Measurements from ENCODE around the gene VPS33B. TPM values are rescaled to one million over a fixed set of nuclear protein-coding genes. Genes with fewer than 3 reads are reported as not detected.

VPS33B gene
- polyA plus RNA-seq, 2 of the 4 experiments (the other 2 are of a cell fraction) = 11.1 to 17.9 TPM

DNA sequence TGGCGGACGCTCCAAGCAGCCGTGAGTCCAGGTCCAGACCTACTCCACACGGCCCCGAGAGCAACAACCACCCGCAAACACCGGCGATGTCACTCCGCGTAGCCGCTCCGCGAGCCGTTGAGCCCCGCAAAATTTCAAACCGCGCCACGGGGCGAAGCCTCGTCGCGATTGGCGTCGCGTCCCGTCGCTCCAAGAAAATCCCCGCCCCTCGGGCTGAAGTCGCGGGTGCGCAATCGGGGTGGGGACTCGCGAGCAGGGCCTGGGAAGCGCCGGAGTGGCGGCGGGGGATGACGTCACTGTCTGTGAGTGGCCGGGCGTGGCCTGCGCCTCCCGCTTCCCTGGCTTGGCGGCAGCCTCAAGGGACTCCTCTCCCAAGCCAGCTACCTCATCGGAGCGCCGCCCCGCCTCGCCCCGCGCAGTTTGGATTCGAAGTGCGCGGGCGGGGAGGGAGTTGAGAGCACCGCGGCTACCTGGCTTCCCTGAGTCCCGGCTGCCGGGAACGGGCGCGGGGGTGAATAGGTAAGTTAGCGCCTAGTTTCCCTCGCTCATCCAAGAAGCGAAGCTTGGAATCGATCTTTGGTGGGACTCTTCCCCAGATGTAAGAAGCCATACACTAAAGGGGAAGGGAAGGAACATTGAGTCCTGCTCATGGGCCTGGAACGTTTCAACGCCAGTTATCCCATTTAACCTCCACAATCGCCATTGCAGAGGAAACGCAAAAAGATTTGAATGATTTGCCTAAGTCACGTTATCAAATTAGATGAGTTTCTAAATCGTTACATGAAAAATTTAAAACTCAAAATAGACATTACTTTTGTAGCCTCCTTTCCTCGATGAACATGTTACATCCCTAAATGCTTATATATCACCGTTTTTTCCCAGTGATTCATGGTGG, 27.7 kb downstream of the VPS33B start, which contains the start of gene PRC1 (continued):
- TF ChIP-seq, protein P1, sequence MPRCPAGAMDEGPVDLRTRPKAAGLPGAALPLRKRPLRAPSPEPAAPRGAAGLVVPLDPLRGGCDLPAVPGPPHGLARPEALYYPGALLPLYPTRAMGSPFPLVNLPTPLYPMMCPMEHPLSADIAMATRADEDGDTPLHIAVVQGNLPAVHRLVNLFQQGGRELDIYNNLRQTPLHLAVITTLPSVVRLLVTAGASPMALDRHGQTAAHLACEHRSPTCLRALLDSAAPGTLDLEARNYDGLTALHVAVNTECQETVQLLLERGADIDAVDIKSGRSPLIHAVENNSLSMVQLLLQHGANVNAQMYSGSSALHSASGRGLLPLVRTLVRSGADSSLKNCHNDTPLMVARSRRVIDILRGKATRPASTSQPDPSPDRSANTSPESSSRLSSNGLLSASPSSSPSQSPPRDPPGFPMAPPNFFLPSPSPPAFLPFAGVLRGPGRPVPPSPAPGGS (IDR thresholded peaks at IDR 0.05) = no peak
- TF ChIP-seq, protein P2, sequence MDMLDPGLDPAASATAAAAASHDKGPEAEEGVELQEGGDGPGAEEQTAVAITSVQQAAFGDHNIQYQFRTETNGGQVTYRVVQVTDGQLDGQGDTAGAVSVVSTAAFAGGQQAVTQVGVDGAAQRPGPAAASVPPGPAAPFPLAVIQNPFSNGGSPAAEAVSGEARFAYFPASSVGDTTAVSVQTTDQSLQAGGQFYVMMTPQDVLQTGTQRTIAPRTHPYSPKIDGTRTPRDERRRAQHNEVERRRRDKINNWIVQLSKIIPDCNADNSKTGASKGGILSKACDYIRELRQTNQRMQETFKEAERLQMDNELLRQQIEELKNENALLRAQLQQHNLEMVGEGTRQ (IDR thresholded peaks at IDR 0.05) = no peak
- TF ChIP-seq MYC (IDR thresholded peaks at IDR 0.05; ENCODE audit: borderline replicate concordance, low read length) (0 out of 2 replicates have a peak, but pooled peaks have one; percentile 66), TFCP2L1 (CRISPR knock-in tag; IDR thresholded peaks at IDR 0.05) (0 out of 2 replicates have a peak, but pooled peaks have one; percentile 17), CHD2 (IDR thresholded peaks at IDR 0.05; ENCODE audit: low read length, partially characterized antibody) (peak; percentile 73), CBX8 (IDR thresholded peaks at IDR 0.05) (no peak), ZSCAN20 (CRISPR knock-in tag; IDR thresholded peaks at IDR 0.05) (no peak), JUNB (IDR thresholded peaks at IDR 0.05) (no peak), HDAC2 (IDR thresholded peaks at IDR 0.05) (no peak), TP53 (CRISPR knock-in tag; IDR thresholded peaks at IDR 0.05) (peak; percentile 76; the same call in 1 of the 2 replicates), FOXS1 (CRISPR knock-in tag; IDR thresholded peaks at IDR 0.05) (no peak), ESRRA (IDR thresholded peaks at IDR 0.05; ENCODE audit: borderline replicate concordance, low read length) (no peak), MAZ (IDR thresholded peaks at IDR 0.05; ENCODE audit: borderline replicate concordance, low read depth, low read length) (no peak), KDM5A (IDR thresholded peaks at IDR 0.05) (peak; percentile 85), ZC3H11A (IDR thresholded peaks at IDR 0.05) (no peak), HEYL (CRISPR knock-in tag; IDR thresholded peaks at IDR 0.05) (no peak), SMC3 (IDR thresholded peaks at IDR 0.05) (no peak), SREBF2 (IDR thresholded peaks at IDR 0.05) (no peak), HOXB5 (CRISPR knock-in tag; IDR thresholded peaks at IDR 0.05) (no peak), EHF (CRISPR knock-in tag; IDR thresholded peaks at IDR 0.05) (no peak), HOXB13 (CRISPR knock-in tag; IDR thresholded peaks at IDR 0.05; ENCODE audit: low read depth) (no peak), NFE2L2 (conservative IDR thresholded peaks at IDR 0.05; ENCODE audit: low read length) (no peak), HOXA7 (CRISPR knock-in tag; IDR thresholded peaks at IDR 0.05) (0 out of 2 replicates have a peak, but pooled peaks have one; percentile 59), CEBPB (IDR thresholded peaks at IDR 0.05) (peak in 1 of 2 experiments; percentile 50; a peak in 1 of 4 replicates), EP300 (IDR thresholded peaks at IDR 0.05) (no peak), FOSB (CRISPR knock-in tag; IDR thresholded peaks at IDR 0.05) (no peak), EHMT2 (IDR thresholded peaks at IDR 0.05; ENCODE audit: low read depth) (no peak), NR3C1 (IDR thresholded peaks at IDR 0.05) (no peak), POLR2A (IDR thresholded peaks at IDR 0.05; ENCODE audit: low read length) (peak; percentile 74), CBX2 (IDR thresholded peaks at IDR 0.05; ENCODE audit: borderline replicate concordance, low read depth) (no peak), GATA3 (IDR thresholded peaks at IDR 0.05; ENCODE audit: borderline replicate concordance) (no peak)
- TF ChIP-seq, protein P3, sequence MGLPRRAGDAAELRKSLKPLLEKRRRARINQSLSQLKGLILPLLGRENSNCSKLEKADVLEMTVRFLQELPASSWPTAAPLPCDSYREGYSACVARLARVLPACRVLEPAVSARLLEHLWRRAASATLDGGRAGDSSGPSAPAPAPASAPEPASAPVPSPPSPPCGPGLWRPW (IDR thresholded peaks at IDR 0.05) = no peak
- TF ChIP-seq, protein P4, sequence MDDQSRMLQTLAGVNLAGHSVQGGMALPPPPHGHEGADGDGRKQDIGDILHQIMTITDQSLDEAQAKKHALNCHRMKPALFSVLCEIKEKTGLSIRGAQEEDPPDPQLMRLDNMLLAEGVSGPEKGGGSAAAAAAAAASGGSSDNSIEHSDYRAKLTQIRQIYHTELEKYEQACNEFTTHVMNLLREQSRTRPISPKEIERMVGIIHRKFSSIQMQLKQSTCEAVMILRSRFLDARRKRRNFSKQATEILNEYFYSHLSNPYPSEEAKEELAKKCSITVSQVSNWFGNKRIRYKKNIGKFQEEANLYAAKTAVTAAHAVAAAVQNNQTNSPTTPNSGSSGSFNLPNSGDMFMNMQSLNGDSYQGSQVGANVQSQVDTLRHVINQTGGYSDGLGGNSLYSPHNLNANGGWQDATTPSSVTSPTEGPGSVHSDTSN (IDR thresholded peaks at IDR 0.05) = peak; percentile 98
- TF ChIP-seq, protein P5, sequence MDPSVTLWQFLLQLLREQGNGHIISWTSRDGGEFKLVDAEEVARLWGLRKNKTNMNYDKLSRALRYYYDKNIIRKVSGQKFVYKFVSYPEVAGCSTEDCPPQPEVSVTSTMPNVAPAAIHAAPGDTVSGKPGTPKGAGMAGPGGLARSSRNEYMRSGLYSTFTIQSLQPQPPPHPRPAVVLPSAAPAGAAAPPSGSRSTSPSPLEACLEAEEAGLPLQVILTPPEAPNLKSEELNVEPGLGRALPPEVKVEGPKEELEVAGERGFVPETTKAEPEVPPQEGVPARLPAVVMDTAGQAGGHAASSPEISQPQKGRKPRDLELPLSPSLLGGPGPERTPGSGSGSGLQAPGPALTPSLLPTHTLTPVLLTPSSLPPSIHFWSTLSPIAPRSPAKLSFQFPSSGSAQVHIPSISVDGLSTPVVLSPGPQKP (IDR thresholded peaks at IDR 0.05; ENCODE audit: low read depth, low read length) = no peak
- TF ChIP-seq, protein P6, sequence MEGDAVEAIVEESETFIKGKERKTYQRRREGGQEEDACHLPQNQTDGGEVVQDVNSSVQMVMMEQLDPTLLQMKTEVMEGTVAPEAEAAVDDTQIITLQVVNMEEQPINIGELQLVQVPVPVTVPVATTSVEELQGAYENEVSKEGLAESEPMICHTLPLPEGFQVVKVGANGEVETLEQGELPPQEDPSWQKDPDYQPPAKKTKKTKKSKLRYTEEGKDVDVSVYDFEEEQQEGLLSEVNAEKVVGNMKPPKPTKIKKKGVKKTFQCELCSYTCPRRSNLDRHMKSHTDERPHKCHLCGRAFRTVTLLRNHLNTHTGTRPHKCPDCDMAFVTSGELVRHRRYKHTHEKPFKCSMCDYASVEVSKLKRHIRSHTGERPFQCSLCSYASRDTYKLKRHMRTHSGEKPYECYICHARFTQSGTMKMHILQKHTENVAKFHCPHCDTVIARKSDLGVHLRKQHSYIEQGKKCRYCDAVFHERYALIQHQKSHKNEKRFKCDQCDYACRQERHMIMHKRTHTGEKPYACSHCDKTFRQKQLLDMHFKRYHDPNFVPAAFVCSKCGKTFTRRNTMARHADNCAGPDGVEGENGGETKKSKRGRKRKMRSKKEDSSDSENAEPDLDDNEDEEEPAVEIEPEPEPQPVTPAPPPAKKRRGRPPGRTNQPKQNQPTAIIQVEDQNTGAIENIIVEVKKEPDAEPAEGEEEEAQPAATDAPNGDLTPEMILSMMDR (IDR thresholded peaks at IDR 0.05) = no peak
- TF ChIP-seq, protein P7, sequence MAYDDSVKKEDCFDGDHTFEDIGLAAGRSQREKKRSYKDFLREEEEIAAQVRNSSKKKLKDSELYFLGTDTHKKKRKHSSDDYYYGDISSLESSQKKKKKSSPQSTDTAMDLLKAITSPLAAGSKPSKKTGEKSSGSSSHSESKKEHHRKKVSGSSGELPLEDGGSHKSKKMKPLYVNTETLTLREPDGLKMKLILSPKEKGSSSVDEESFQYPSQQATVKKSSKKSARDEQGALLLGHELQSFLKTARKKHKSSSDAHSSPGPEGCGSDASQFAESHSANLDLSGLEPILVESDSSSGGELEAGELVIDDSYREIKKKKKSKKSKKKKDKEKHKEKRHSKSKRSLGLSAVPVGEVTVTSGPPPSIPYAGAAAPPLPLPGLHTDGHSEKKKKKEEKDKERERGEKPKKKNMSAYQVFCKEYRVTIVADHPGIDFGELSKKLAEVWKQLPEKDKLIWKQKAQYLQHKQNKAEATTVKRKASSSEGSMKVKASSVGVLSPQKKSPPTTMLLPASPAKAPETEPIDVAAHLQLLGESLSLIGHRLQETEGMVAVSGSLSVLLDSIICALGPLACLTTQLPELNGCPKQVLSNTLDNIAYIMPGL (CRISPR knock-in tag; IDR thresholded peaks at IDR 0.05; ENCODE audit: borderline replicate concordance) = no peak
